DND-41 (cell line): ENCODE measurements around the gene BRD9.
A peak's percentile ranks its signal among the peaks of the same experiment; 100 is the strongest.

Source experiments
- ATAC-seq: fragments of 200-7000 bp; cut with Tn5 transposase; 3 replicates; pipeline ENCODE4 v1.9.1; 2021; ENCODE audit warnings: low read depth; ENCODE audit not compliant: insufficient read depth
- DNase-seq: peaks from one replicate; pipeline ENCODE4 v3.0.0-alpha.2; 2020
- H2AFZ ChIP-seq: 2 replicates; pipeline ENCODE4 v1.6.0; 2012; ENCODE audit warnings: low read depth, low read length
- H3K27ac ChIP-seq: 2 replicates; pipeline ENCODE4 v1.5.1; 2012; ENCODE audit warnings: low read length, inconsistent platforms
- H3K27me3 ChIP-seq: fragments of 200-600 bp; sonication (generic); 2 replicates; pipeline ENCODE4 v1.6.0; 2012; ENCODE audit warnings: low read length, mild to moderate bottlenecking, inconsistent platforms; ENCODE audit not compliant: insufficient read depth, poor library complexity
- H3K36me3 ChIP-seq: 2 replicates; pipeline ENCODE4 v1.5.1; 2012; ENCODE audit warnings: low read length, inconsistent platforms; ENCODE audit not compliant: insufficient read depth
- H3K4me1 ChIP-seq: 2 replicates; pipeline ENCODE4 v1.5.1; 2012; ENCODE audit warnings: mild to moderate bottlenecking, low read length; ENCODE audit not compliant: insufficient read depth
- H3K4me2 ChIP-seq: 2 replicates; pipeline ENCODE4 v1.6.0; 2012; ENCODE audit warnings: mild to moderate bottlenecking, moderate library complexity, low read length, inconsistent platforms; ENCODE audit not compliant: insufficient read depth
- H3K4me3 ChIP-seq, 2 experiments: fragments of 200-600 bp in 1 of 2; shearing (Covaris generic) in 1 of 2; 2 replicates each; pipeline ENCODE4 v1.5.1; 2012 to 2016; ENCODE audit warnings: inconsistent platforms in 2 of 2, low read length in 2 of 2, mild to moderate bottlenecking in 2 of 2, low read depth in 1 of 2, moderate library complexity in 1 of 2
- H3K79me2 ChIP-seq: 2 replicates; pipeline ENCODE4 v1.6.0; 2012; ENCODE audit warnings: low read length, inconsistent platforms; ENCODE audit not compliant: insufficient read depth
- H3K9ac ChIP-seq: 2 replicates; pipeline ENCODE4 v1.6.0; 2012; ENCODE audit warnings: low read depth, mild to moderate bottlenecking, inconsistent platforms, low read length, moderate library complexity
- H3K9me3 ChIP-seq: 2 replicates; pipeline ENCODE4 v1.5.1; 2012; ENCODE audit warnings: low read length, moderate library complexity, mild to moderate bottlenecking, inconsistent platforms; ENCODE audit not compliant: insufficient read depth, severe bottlenecking
- H4K20me1 ChIP-seq: 2 replicates; pipeline ENCODE4 v1.6.0; 2012; ENCODE audit warnings: low read length; ENCODE audit not compliant: insufficient read depth
- CTCF ChIP-seq: IDR thresholded peaks from 2 replicates; pipeline ENCODE4 v1.5.1; 2012; ENCODE audit warnings: borderline replicate concordance, low read length, moderate library complexity, mild to moderate bottlenecking; ENCODE audit not compliant: poor library complexity, severe bottlenecking; ENCODE audit errors: extremely low read depth
- EZH2 ChIP-seq: IDR thresholded peaks from 3 replicates; pipeline ENCODE4 v1.6.1; 2012; ENCODE audit warnings: borderline replicate concordance, low read depth, mild to moderate bottlenecking, moderate library complexity, low read length, inconsistent platforms; ENCODE audit not compliant: severe bottlenecking

Gene BRD9

GRCh38 chr5:889075-889710, 3.4 kb downstream of the BRD9 start:
- no peak overlapping the region for H3K9ac ChIP-seq

GRCh38 chr5:888638-889035, 4.0 kb downstream of the BRD9 start:
- no peaks in the 10 kb centered on the region for H3K9me3 ChIP-seq
- TF ChIP-seq CTCF (no peak), EZH2 (no peak)
- peaks cover 79% of the 10 kb centered on the region for H3K79me2 ChIP-seq
- no peaks in the 10 kb centered on the region for H3K27me3 ChIP-seq
- peaks cover 62% of the 10 kb centered on the region for H4K20me1 ChIP-seq
- H3K27ac ChIP-seq = no peak overlapping the region
- H3K4me1 ChIP-seq = peaks cover 25% of the 10 kb centered on the region
- H3K9ac ChIP-seq = no peak overlapping the region
- H3K4me3 ChIP-seq = no peak overlapping the region
- DNase-seq (no peak), ATAC-seq (no peak)
- H2AFZ ChIP-seq = no peak overlapping the region
- no peak overlapping the region for H3K4me2 ChIP-seq
- peaks cover 88% of the 10 kb centered on the region for H3K36me3 ChIP-seq

More at GRCh38 chr5:889075-889710, 3.4 kb downstream of the BRD9 start:
- H2AFZ ChIP-seq = no peak overlapping the region
- peaks cover 79% of the 10 kb centered on the region for H3K79me2 ChIP-seq
- H3K27me3 ChIP-seq = no peaks in the 10 kb centered on the region
- no peak overlapping the region for H3K4me3 ChIP-seq
- H4K20me1 ChIP-seq = peaks cover 60% of the 10 kb centered on the region
- DNase-seq = no peak
- peaks cover 31% of the 10 kb centered on the region for H3K4me1 ChIP-seq
- no peak for TF ChIP-seq EZH2
- no peak for TF ChIP-seq CTCF
- H3K27ac ChIP-seq = no peak overlapping the region
- peaks cover 88% of the 10 kb centered on the region for H3K36me3 ChIP-seq
- ATAC-seq = no peak
- H3K9me3 ChIP-seq = no peaks in the 10 kb centered on the region
- peak overlapping the region; percentile 9; the same call in 1 of the 2 replicates for H3K4me2 ChIP-seq

GRCh38 chr5:887947-888637, 4.5 kb downstream of the BRD9 start:
- peaks cover 89% of the 10 kb centered on the region for H3K36me3 ChIP-seq
- no peak overlapping the region for H3K27ac ChIP-seq
- no peaks in the 10 kb centered on the region for H3K9me3 ChIP-seq
- no peak overlapping the region for H3K9ac ChIP-seq
- no peak for DNase-seq
- peaks cover 79% of the 10 kb centered on the region for H3K79me2 ChIP-seq
- peaks cover 68% of the 10 kb centered on the region for H4K20me1 ChIP-seq
- no peak overlapping the region for H2AFZ ChIP-seq
- H3K4me2 ChIP-seq = no peak overlapping the region
- no peaks in the 10 kb centered on the region for H3K27me3 ChIP-seq
- peaks cover 22% of the 10 kb centered on the region for H3K4me1 ChIP-seq
- no peak overlapping the region for H3K4me3 ChIP-seq
- ATAC-seq = no peak
- no peak for TF ChIP-seq EZH2
- TF ChIP-seq CTCF = no peak
